Subcutaneous preadipocyte (primary cell): Measurements from ENCODE around the gene SMARCA2. TPM values are rescaled to one million over a fixed set of nuclear protein-coding genes. Genes with fewer than 3 reads are reported as not detected.

ENCODE experiments used
- small RNA-seq: library from RNA; depleted of rRNA; stranded (forward); fragments of <200 nt; gene quantifications from one replicate; pipeline ENCODE3, GENCODE V24; 2012
- total RNA-seq: library from RNA; depleted of rRNA; stranded (reverse); fragments of >200 nt; gene quantifications from 2 replicates; pipeline ENCODE4 v1.2.3, GENCODE V29; 2012

Gene SMARCA2
- total RNA-seq = 55.3 and 60.3 TPM in 2 replicates

GRCh38 chr9:2014696-2015580, at the start of gene SMARCA2:
TSS of gene SMARCA2 (plus strand) at chr9:2015347. CDS start at chr9:2029023, 13,676 bp downstream.

Small RNAs within 50 kb of the gene (small RNA-seq; reads per million reads assigned to genes)
- gene RN7SL592P (not detected), gene RNU2-25P (0.82 reads per million, percentile 50 among the genes with 10 or more reads in this experiment)
